Activated naive CD8-positive, alpha-beta T cell (primary cell): ENCODE results near the gene KLF16.

ENCODE experiments used
- H3K27ac Mint-ChIP-seq: one replicate; pipeline ENCODE4 v1.8.0; 2021; ENCODE audit warnings: mixed read lengths
- H3K27me3 Mint-ChIP-seq: one replicate; pipeline ENCODE4 v1.8.0; 2021; ENCODE audit warnings: mixed read lengths
- H3K36me3 Mint-ChIP-seq: one replicate; pipeline ENCODE4 v1.8.0; 2021; ENCODE audit warnings: mixed read lengths
- H3K4me1 Mint-ChIP-seq: one replicate; pipeline ENCODE4 v1.8.0; 2021; ENCODE audit warnings: low read depth, mixed read lengths
- H3K4me3 Mint-ChIP-seq: one replicate; pipeline ENCODE4 v1.8.0; 2021; ENCODE audit warnings: mild to moderate bottlenecking, mixed read lengths
- H3K9me3 Mint-ChIP-seq: one replicate; pipeline ENCODE4 v1.8.0; 2021; ENCODE audit warnings: low read depth, mixed read lengths

The KLF16 gene

DNA sequence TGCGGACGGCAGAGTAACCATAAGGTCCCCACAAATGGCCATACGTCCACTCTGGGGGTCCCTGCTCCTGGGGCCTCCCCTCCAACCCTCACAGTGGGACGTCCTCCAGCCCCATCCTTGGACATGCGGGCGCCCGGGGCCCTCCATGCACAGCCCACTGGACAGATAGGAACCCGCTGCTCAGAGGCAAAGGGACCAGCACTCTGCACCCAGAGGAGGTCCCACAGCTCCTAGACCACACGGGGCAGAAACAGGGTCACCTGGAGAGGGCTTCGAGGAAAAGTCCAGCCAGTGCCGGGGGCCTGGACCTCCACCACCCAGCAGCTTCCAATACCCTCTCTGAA, 26.2 kb downstream of the KLF16 start:
- Mint-ChIP-seq H3K27ac (no peak overlapping the region), H3K4me1 (peaks cover 26% of the 10 kb centered on the region), H3K4me3 (no peak overlapping the region), H3K9me3 (no peaks in the 10 kb centered on the region), H3K36me3 (no peaks in the 10 kb centered on the region), H3K27me3 (no peaks in the 10 kb centered on the region)

GRCh38 chr19:1836458-1837221, 26.7 kb downstream of the KLF16 start:
- Mint-ChIP-seq H3K27ac (no peak overlapping the region), H3K27me3 (no peaks in the 10 kb centered on the region), H3K9me3 (no peaks in the 10 kb centered on the region), H3K36me3 (no peaks in the 10 kb centered on the region), H3K4me1 (peaks cover 20% of the 10 kb centered on the region), H3K4me3 (no peak overlapping the region)

DNA sequence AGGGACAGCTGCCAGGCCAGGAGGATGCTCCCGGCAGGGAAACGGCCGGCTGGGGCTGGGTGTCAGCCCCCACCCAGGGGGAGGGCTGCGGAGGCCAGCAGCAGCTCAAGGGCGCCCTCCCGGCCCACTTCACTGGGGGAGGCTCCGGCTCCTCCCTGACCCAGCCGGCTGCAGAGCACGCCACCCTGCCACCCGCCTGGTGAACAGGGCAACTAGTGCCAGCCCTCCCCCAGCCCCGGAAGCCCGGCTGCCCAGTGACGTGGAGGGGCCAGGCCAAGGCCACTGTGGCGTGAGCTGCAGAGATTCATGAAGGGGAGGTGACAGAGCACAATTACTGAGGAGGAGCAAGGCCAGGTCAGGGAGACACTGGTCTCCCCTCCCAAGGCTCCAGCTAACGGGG, 29.8 kb downstream of the KLF16 start:
- no peaks in the 10 kb centered on the region for H3K27me3 Mint-ChIP-seq

GRCh38 chr19:1832046-1832663, 31.2 kb downstream of the KLF16 start:
- H3K4me1 Mint-ChIP-seq, result peaks cover 8% of the 10 kb centered on the region
- H3K27me3 Mint-ChIP-seq, result no peaks in the 10 kb centered on the region
- H3K36me3 Mint-ChIP-seq, result no peaks in the 10 kb centered on the region
- H3K4me3 Mint-ChIP-seq, result no peak overlapping the region
- no peak overlapping the region for H3K27ac Mint-ChIP-seq
- no peaks in the 10 kb centered on the region for H3K9me3 Mint-ChIP-seq

More for the DNA sequence above, 29.8 kb downstream of the KLF16 start:
- H3K4me3 Mint-ChIP-seq, result no peak overlapping the region
- H3K9me3 Mint-ChIP-seq, result no peaks in the 10 kb centered on the region
- no peak overlapping the region for H3K27ac Mint-ChIP-seq
- H3K36me3 Mint-ChIP-seq, result no peaks in the 10 kb centered on the region
- peaks cover 8% of the 10 kb centered on the region for H3K4me1 Mint-ChIP-seq

DNA sequence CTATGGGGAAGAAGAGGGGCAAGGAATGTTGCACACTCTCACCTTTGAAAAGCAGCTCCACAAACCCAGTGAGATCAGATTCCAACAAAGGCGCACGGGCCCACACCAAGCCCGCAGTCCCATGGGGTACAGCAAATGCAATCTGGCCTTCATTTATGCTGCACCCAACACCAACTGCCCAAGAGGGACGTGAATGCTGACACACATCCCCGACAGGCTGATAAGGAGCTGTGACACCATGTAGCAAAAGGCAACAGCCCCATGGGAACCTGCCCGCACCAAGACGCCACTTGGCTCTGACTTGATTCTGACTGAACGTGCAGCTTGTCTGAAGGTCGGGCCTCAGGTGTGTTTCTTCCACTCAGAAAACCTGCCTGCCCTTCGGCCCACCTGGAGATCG, 32.4 kb downstream of the KLF16 start:
- peaks cover 7% of the 10 kb centered on the region for H3K4me1 Mint-ChIP-seq
- H3K27ac Mint-ChIP-seq, result no peak overlapping the region
- H3K27me3 Mint-ChIP-seq, result no peaks in the 10 kb centered on the region
- H3K4me3 Mint-ChIP-seq, result no peak overlapping the region
- no peaks in the 10 kb centered on the region for H3K36me3 Mint-ChIP-seq
- no peaks in the 10 kb centered on the region for H3K9me3 Mint-ChIP-seq

- no peaks in the 10 kb centered on the region for H3K36me3 Mint-ChIP-seq
- peaks cover 5% of the 10 kb centered on the region for H3K4me1 Mint-ChIP-seq
- H3K27me3 Mint-ChIP-seq, result no peaks in the 10 kb centered on the region
- H3K4me3 Mint-ChIP-seq, result no peak overlapping the region
- no peak overlapping the region for H3K27ac Mint-ChIP-seq
- no peaks in the 10 kb centered on the region for H3K9me3 Mint-ChIP-seq
Observed at GRCh38 chr19:1830568-1830967, 32.8 kb downstream of the KLF16 start.

DNA sequence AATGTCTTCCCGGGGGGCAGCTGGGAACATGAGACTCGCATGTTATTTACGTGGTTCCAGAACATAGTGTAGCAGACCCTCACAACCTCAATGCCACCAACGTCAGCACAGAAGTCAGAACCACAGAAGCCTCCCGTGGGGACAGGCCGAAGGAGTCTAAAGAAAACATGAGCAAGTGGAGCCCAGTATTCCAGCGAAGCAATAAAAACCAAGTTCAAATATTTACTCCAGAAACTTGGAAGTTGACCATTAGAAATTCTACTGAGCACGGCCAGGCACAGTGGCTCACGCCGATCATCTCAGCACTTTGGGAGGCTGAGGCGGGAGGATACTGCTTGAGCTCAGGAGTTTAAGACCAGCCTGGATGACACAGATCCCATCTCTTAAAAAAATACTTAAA, 33.4 kb downstream of the KLF16 start:
- H3K4me3 Mint-ChIP-seq, result no peak overlapping the region
- H3K27me3 Mint-ChIP-seq, result no peaks in the 10 kb centered on the region

DNA sequence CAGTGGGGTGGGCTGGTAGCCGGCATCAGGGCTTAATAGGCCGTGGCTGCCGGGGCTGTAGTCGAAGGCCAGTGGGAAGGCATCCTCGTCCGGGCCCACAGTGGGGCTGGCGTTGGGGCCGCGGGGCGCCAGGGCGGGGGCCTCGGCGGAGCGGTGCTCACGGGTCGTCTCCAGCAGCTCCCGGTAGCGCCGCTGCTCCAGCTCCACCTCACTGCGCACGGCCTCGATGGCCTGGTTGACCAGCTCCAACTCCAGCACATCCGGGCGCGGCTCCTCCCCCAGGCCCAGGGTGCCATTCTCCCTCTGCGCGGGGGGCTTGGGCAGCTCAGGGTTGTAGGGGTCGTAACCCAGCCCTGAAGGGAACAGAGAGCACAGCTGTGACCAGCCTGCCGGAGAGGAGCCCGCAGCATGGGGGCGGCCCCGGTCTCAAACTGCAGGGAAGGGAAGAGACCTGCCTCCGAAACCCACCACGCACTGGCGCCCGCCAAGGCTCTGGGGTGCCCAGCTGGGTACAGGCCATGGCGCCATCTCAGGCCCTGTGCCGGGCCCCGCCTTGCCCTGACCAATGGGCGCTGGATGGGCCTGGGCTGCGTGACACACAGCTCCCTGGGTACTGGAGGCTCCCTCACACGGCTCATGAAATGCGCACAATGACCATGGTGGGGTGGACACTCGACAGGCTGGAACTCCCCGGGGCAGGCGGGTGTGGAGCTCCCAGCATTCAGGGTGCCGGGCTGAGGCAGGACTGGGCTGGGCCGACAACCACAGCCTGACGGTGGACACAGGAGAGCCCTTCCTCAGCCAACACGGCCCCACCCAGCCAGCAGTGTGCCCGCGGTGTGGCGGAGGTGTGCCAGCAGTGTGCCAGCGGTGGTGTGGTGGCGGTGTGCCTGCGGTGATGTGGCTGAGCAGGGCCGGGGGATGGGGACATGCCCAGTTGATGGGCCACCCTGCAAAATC, 34.8 kb downstream of the KLF16 start:
- H3K36me3 Mint-ChIP-seq, result no peaks in the 10 kb centered on the region
- H3K4me1 Mint-ChIP-seq, result peaks cover 3% of the 10 kb centered on the region
- no peaks in the 10 kb centered on the region for H3K27me3 Mint-ChIP-seq
- no peaks in the 10 kb centered on the region for H3K9me3 Mint-ChIP-seq
- H3K4me3 Mint-ChIP-seq, result no peak overlapping the region
- H3K27ac Mint-ChIP-seq, result no peak overlapping the region

More for the DNA sequence above, 33.4 kb downstream of the KLF16 start:
- Mint-ChIP-seq H3K4me1 (peaks cover 5% of the 10 kb centered on the region), H3K36me3 (no peaks in the 10 kb centered on the region), H3K9me3 (no peaks in the 10 kb centered on the region), H3K27ac (no peak overlapping the region)

DNA sequence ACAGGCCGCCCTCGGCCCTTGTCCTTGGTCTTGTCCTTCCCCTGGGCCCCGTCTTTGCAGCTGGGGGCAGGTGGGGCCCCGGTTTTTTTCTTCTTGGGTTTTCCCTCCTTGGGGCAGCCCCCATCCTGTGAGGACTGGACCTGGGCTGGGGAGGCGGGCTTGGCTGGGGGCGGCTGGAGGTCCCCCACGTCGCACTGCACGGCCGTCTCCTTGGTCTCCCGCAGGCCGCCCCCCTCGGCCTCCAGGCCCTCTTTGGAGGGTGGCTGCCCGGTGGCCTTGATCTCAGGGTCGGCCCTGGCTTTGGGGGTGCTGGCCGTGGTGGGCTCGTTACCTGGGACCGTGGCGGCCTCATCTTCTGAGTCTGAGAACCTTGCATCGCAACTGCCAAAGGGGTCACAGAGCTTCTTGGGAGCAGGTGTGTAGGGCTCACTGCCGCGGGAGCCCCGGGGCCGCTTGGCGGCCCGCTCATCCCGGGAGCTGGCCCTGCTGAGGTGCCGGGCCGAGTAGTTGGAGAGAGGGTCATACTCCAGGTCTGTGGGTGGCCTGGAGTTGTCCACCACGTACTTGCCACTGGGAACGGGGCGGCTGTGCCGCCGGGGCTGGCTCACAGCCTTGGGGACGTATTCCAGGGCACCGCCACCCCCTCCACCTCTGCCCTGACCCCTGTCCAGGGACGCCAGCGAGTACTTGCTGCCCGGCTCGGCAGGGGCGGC, 35.7 kb downstream of the KLF16 start:
- H3K36me3 Mint-ChIP-seq, result no peaks in the 10 kb centered on the region
- no peaks in the 10 kb centered on the region for H3K27me3 Mint-ChIP-seq
- H3K4me3 Mint-ChIP-seq, result no peak overlapping the region
- peaks cover 1% of the 10 kb centered on the region for H3K4me1 Mint-ChIP-seq
- H3K9me3 Mint-ChIP-seq, result no peaks in the 10 kb centered on the region
- H3K27ac Mint-ChIP-seq, result no peak overlapping the region

GRCh38 chr19:1826557-1827521, 36.5 kb downstream of the KLF16 start:
- Mint-ChIP-seq H3K27me3 (no peaks in the 10 kb centered on the region), H3K4me3 (no peak overlapping the region), H3K36me3 (no peaks in the 10 kb centered on the region), H3K27ac (no peak overlapping the region), H3K9me3 (no peaks in the 10 kb centered on the region), H3K4me1 (peaks cover 1% of the 10 kb centered on the region)

- no peak overlapping the region for H3K27ac Mint-ChIP-seq
- no peaks in the 10 kb centered on the region for H3K9me3 Mint-ChIP-seq
- H3K36me3 Mint-ChIP-seq, result no peaks in the 10 kb centered on the region
- no peak overlapping the region for H3K4me3 Mint-ChIP-seq
- H3K4me1 Mint-ChIP-seq, result peaks cover 1% of the 10 kb centered on the region
- no peaks in the 10 kb centered on the region for H3K27me3 Mint-ChIP-seq
Observed at GRCh38 chr19:1825909-1826556, 37.3 kb downstream of the KLF16 start.

DNA sequence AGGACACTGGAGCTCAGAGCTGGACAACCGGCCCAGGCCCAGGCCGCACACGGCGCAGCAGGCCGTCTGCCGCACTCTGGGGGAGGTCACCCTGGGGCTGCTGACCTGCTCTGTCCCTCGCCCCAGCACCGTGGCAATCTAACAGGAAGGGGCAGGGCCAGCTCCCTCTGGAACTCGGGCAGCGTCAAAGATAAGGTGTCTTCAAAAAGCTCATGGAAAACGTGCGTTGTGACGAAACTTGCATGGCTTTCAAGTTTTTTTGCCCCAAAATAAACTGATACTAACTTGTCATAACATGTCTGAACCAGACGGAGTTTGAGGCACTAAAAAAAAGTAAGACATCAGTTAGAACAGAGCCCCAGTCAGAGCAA, 39.1 kb downstream of the KLF16 start:
- no peak overlapping the region for H3K4me3 Mint-ChIP-seq
- H3K36me3 Mint-ChIP-seq, result no peaks in the 10 kb centered on the region
- peaks cover 1% of the 10 kb centered on the region for H3K4me1 Mint-ChIP-seq
- H3K27me3 Mint-ChIP-seq, result no peaks in the 10 kb centered on the region
- H3K27ac Mint-ChIP-seq, result no peak overlapping the region
- H3K9me3 Mint-ChIP-seq, result no peaks in the 10 kb centered on the region

- no peak overlapping the region for H3K27ac Mint-ChIP-seq
- no peaks in the 10 kb centered on the region for H3K9me3 Mint-ChIP-seq
- H3K4me3 Mint-ChIP-seq, result no peak overlapping the region
- H3K4me1 Mint-ChIP-seq, result peaks cover 1% of the 10 kb centered on the region
- H3K27me3 Mint-ChIP-seq, result no peaks in the 10 kb centered on the region
- no peaks in the 10 kb centered on the region for H3K36me3 Mint-ChIP-seq
Observed at GRCh38 chr19:1823539-1824251, 39.7 kb downstream of the KLF16 start.
